Muscle of back (tissue), 10 donors: ENCODE results near the gene NEDD4L. TPM values are rescaled to one million over a fixed set of nuclear protein-coding genes. Genes with fewer than 3 reads are reported as not detected.

Experiments used
- polyA plus RNA-seq, 10 donors: library from polyadenylated mRNA; unstranded; fragments of 120-200 nt; gene quantifications; one replicate each; pipeline ENCODE4 v1.2.1, GENCODE V29; 2013; ENCODE audit not compliant: insufficient read length in 10 of 10

Gene NEDD4L
- polyA plus RNA-seq, 10 donors, result 24.0 to 46.5 (median 33.6) TPM

Other genes starting within 250 kb of the NEDD4L start
- gene ATP8B1, start 240.9 kb upstream of the NEDD4L start, polyA plus RNA-seq, result 1 to 10 TPM; 3.6 to 7.0 (median 4.3) TPM